Activated CD8-positive, alpha-beta memory T cell treated with anti-CD3 and anti-CD28 coated beads for 48 hours (primary cell): ENCODE measurements around the gene SRPK3.

ENCODE experiments used
- DNase-seq, 3 experiments: peaks; one replicate each; pipeline ENCODE4 v3.0.0-alpha.2; 2020; ENCODE audit warnings: low read depth in 2 of 3, low spot score in 2 of 3

SRPK3 gene

DNA sequence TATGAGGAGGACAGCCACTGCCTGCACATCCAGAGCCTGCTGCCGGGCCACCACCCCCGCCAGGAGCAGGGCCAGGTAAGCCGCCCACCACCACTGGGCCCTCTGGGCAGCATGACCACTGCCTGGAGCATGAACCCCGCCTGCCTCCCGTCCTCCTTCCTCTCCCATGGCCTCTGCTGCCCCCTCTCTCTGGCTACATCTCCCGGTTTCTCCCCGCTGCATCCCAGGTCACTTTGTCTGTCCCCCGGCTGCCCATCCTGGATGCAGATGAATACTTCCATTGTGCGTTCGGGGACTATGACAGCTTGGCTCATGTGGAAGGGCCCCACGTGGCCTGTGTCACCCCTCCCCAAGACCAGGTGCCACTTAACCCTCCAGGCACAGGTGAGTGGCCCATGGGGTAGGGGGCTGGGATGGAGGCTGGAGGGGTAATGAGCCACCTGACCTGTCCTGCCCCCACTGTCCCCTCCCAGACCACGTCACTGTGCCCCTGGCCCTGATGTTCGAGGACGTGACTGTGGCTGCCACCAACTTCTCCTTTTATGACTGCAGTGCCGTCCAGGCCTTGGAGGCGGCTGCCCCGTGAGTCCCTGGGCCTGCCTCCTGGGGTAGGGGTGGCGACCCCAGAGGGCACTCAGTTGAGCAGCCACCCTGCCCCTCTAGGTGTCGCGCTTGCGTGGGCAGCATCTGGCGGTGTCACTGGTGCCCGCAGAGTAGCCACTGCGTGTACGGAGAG lies 10.8 kb upstream of the SRPK3 start:
- DNase-seq = no peak

DNA sequence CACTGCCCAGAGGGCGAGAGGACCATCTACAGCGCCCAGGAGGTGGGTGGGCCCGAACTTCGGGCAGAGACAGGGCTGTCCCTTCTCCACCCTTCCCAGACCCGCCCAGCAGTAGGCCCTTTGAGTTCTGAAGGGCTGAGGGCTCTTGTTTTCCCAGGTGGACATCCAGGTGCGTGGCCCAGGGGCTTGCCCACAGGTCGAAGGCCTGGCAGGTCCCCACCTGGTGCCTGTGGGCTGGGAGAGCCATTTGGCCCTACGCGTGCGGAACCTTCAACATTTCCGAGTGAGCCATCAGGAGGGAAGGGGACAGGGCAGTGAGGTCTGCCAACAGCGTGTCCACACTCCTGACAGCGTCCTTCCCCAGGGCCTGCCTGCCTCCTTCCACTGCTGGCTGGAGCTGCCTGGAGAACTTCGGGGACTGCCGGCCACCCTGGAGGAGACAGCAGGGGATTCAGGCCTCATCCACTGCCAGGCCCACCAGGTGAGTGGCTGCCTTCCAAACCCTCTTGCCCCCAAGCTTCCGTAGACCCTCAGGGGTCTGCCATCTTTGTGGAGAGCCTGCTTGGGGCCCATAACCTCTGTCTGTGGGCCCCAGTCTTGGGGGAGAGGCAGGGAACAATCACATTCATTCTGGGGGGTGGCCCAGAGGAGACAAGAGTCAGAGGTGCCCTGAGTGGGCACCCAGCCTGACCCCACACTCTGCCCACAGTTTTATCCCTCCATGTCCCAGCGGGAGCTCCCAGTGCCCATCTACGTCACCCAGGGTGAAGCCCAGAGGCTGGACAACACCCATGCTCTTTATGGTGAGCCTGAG lies 10.0 kb upstream of the SRPK3 start:
- no peak for DNase-seq

DNA sequence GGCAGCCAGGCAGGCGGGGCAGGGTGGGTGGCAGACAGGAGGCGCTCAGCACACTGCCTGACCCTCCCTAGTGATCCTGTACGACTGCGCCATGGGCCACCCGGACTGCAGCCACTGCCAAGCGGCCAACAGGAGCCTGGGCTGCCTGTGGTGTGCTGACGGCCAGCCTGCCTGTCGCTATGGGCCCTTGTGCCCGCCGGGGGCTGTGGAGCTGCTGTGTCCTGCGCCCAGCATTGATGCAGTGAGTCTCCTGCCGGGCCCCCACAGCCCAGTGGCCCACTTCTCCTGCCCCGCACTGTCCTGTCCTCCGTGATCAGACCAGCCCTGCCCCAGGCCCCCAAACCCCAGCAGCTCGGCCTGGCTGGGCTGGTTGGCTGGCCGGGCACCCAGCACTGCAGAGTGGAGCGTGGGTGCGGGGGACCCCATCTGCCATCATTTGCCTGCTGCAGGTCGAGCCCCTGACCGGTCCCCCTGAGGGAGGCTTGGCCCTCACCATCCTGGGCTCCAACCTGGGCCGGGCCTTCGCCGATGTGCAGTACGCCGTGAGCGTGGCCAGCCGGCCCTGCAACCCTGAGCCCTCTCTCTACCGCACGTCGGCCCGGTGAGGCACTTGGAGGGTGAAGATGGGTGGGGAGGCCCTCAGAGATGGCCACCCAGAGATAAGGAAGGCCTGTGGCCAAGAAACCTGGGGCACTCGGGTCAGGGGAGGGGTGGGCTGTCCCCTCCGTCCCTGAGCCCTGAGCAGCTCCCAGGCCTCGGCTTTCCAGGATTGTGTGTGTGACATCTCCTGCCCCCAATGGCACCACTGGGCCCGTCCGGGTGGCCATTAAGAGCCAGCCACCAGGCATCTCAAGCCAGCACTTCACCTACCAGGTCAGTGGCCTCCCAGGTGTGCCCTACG lies 9.2 kb upstream of the SRPK3 start:
- DNase-seq = no peak

DNA sequence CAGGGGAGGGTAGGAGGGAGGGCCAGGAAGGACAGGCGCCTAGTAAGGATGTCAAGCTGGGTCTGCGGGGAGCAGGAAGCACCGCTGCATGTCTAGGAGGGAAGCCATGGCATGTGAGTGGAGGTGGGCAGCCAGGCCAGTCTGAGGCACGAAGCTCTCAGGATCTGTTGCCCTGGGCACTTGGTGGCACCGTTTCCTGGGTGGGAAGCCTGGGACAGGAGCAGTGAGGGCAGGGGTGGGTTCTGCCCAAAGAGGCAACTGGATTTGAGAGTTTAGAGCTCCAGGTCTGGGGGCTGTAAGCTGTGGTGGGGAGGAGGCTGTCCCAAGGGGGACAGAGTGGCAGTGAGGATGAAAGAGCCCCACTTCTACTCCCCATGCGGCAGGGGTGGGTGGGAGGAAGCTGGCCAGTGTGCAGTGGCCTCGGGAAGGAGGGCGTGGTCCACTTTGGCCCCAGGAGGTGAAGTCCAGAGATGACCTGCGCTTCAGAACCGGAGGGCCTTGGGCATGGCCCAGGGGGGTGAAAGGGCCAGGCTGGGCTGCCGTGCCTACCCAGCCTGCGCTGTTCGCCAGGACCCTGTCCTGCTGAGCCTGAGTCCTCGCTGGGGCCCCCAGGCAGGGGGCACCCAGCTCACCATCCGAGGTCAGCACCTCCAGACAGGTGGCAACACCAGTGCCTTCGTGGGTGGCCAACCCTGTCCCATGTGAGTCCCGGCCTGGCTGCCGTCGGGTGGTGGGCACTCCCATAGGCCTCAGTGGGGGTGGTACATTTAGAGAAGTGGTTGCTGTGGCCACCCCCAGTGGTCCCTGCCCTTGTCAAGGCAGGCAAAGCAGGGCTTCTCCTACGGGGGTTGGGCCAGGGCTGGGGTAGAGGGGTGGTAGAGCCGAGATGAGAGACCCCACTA lies 8.3 kb upstream of the SRPK3 start:
- DNase-seq = no peak

DNA sequence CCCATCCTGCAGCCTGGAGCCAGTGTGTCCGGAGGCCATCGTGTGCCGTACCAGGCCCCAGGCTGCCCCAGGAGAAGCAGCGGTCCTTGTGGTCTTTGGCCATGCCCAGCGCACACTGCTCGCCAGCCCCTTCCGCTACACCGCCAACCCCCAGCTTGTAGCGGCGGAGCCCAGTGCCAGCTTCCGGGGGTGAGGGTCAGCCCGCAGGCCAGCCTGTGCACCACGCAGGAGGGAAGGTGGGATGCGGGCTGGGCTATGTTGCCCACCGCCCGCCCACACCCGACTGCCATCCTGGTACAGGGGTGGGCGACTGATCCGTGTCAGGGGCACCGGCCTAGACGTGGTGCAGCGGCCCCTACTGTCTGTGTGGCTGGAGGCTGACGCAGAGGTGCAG lies 7.6 kb upstream of the SRPK3 start:
- no peak for DNase-seq

DNA sequence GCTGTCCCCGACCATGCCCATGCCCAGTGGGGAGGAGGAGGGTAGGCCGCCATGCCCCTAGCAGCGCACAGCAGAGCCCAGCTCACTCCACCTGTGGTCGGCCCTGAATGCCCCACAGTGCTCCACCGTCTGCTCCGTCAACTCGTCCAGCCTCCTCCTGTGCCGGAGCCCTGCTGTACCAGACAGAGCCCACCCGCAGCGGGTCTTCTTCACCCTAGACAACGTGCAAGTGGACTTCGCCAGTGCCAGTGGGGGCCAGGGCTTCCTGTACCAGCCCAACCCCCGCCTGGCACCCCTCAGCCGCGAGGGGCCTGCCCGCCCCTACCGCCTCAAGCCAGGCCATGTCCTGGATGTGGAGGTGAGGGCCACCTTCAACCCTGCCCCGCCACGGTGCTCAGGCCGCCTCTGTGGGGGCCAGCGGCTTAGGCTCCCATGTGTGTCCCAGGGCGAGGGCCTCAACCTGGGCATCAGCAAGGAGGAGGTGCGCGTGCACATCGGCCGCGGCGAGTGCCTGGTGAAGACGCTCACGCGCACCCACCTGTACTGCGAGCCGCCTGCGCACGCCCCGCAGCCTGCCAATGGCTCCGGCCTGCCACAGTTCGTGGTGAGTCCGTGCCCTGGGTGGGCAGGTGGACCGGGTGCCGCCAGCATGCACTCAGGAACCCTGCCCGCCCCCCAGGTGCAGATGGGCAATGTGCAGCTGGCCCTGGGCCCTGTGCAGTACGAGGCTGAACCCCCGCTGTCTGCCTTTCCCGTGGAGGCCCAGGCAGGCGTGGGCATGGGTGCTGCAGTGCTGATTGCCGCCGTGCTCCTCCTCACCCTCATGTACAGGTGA lies 6.9 kb upstream of the SRPK3 start:
- DNase-seq = no peak

DNA sequence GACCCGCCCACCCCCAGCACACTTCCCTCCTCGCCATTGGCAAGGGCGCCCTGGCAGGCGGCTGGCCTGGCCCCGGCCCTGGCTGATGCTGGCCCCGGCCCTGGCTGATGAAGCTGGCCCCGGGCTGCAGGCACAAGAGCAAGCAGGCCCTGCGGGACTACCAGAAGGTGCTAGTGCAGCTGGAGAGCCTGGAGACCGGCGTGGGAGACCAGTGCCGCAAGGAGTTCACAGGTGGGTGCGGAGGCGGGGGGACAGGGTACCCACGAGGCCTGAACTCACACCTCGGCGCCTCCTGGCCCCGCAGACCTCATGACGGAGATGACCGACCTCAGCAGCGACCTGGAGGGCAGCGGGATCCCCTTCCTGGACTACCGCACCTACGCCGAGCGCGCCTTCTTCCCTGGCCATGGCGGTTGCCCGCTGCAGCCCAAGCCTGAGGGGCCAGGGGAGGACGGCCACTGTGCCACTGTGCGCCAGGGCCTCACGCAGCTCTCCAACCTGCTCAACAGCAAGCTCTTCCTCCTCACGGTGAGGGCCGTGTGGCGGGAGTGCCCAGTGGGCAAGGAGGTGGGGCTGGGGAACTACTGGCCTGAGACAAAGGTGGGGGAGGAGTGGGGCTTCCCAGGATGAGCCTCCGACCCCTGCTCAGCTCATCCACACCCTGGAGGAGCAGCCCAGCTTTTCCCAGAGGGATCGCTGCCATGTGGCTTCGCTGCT lies 6.1 kb upstream of the SRPK3 start:
- no peak for DNase-seq

DNA sequence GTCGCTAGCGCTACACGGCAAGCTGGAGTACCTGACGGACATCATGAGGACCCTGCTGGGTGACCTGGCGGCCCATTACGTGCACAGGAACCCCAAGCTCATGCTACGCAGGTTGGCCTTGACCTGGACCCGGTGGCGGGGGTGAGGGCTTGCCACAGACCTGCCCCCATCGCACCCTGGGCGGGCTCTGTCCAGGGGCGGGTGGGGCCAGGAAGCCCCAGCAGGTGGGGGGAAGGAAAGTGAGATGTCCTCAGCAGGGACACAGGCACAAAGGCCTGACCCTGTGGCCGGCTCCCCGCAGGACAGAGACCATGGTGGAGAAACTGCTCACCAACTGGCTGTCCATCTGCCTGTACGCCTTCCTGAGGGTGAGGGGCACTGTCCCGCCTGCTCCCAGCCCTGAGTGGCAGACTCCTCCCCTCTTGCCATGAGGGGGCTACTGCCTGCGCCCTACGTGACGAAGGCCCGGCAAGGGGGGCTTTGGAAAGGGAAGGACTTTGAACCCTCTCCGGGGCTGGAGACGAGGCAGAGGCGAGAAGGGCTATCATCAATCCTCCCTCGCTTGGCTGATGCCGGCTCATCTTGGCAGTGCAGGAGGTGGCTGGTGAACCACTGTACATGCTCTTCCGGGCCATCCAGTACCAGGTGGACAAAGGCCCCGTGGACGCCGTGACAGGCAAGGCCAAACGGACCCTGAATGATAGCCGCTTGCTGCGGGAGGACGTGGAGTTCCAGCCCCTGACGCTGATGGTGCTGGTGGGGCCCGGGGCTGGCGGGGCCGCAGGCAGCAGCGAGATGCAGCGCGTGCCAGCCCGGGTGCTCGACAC lies 5.3 kb upstream of the SRPK3 start:
- no peak for DNase-seq

DNA sequence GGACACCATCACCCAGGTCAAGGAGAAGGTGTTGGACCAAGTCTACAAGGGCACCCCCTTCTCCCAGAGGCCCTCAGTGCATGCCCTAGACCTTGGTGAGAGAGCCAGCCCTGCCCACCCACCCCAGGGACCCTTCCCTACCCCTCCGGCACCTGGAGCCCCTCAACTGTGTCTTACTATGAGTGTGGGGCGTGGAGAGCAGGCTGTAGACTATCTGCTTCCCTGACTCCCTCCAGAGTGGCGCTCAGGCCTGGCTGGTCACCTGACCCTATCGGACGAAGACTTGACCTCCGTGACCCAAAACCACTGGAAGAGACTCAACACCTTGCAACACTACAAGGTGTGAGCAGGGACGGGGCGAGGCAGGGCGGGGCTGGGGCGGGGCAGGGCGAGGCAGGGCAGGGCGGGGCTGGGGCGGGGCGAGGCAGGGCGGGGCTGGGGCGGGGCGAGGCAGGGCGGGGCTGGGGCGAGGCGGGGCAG lies 4.7 kb upstream of the SRPK3 start:
- DNase-seq = no peak

DNA sequence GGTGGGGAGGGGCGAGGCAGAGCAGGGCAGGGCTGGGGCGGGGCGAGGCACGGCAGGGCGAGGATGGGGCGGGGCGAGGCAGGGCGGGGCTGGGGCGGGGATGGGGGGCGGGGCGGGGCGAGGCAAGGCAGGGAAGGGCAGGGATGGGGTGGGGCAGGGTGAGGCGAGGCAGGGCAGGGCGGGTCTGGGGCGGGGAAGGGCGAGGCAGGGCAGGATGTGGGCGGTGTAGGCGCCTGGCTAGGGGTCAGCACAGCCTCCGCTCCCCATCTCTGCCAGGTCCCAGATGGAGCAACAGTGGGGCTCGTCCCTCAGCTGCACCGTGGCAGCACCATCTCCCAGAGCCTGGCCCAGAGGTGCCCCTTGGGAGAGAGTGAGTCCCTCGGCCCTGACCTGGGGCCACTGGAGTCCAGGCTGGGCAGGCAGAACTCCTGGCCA lies 4.2 kb upstream of the SRPK3 start:
- DNase-seq = no peak

DNA sequence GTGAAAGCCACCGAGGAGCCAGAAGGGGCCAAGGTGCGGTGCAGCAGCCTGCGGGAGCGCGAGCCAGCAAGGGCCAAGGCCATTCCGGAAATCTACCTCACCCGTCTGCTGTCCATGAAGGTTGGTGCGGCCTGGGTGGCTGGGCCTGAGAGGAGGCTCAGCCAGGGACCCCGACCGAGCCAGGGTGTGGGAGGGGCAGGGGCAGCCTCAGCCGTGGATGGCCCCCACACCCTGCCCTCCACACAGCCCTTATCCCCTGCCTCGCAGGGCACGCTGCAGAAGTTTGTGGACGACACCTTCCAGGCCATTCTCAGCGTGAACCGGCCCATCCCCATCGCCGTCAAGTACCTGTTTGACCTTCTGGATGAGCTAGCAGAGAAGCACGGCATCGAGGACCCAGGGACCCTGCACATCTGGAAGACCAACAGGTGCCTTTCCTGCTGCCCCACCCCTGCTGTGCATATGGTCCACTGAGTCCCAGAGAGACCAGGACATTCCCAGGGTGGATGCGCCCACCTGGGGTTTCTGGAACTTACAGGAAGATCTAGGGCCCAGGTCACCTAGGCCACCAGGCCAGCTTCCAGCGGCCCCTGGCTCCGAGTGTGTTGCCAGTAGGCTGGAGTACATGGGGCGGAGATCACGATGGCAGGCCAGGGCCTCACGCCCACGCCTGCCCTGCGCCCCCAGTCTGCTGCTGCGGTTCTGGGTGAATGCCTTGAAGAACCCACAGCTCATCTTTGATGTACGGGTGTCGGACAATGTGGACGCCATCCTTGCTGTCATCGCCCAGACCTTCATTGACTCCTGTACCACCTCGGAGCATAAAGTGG lies 3.4 kb upstream of the SRPK3 start:
- no peak for DNase-seq

DNA sequence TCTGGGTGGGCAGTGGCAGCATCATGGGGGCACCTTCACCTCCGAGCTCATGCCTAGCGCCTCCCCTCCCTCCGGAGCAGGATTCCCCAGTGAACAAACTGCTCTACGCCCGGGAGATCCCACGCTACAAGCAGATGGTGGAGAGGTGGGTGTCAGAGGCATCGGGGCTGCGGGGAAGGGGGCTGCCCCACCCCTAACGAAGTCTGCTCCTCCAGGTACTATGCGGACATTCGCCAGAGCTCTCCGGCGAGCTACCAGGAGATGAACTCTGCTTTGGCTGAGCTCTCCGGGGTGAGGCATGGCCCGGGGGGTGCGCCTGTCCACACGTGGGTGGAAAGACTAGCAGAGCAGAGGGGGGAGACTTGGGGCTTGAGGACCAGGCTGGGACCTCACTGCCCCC lies 2.7 kb upstream of the SRPK3 start:
- DNase-seq = no peak

DNA sequence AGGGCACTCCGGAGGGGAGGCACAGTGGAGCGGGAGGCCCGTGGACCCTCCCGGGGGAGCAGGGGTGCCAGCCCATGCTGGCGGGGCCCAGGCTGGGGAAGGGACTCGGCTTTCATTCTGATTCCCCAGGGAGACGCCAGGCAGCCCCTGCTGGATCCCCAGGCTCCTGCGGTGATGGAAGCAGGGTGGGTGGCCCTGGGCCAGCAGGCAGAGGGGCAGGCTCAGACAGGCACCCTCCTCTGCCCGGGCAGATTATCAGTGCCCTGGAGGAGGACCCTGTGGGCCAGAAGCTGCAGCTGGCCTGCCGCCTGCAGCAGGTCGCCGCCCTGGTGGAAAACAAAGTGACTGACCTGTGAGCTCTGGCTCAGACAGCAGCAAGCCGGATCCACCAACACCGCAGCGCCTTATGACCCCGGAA lies 2.1 kb upstream of the SRPK3 start:
- no peak for DNase-seq

DNA sequence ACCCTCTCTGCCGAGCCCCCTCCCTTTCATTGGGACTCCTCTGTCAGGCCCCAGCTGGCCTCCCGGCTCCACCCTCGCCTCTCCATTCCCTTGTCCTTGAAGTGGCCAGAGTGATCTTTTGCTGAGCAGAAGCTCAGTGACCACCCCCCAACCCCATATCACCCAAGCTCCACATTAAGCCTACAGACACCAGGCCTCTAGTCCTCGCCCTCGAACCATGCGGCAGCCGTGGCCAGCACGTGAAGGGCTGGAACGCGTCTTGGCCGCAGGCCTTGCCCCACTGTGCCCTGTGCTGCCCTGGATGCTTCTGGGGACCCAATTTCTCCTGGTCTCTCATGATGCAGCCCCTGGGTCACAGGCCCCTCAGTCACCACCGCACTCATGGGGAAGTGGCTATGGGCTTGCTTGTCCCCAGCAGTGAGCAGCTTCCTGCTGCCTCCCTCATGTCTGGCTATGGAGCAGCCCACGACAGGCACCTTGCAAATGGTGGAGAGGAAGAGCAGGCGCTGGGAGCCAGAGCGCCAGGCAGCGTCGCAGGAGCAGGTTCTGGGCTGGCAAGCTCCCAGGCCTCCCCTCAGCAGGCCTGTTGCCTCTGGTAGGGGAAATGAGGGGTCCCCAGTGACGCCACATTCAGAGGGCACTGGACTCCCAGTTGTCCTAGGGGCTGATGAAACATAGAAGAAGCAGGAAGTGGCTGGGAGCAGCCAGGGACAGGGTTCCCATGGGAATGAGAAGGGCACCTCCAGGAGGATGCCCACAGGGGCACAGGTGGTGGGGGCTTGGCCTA lies 757 bp upstream of the SRPK3 start:
- no peak for DNase-seq

DNA sequence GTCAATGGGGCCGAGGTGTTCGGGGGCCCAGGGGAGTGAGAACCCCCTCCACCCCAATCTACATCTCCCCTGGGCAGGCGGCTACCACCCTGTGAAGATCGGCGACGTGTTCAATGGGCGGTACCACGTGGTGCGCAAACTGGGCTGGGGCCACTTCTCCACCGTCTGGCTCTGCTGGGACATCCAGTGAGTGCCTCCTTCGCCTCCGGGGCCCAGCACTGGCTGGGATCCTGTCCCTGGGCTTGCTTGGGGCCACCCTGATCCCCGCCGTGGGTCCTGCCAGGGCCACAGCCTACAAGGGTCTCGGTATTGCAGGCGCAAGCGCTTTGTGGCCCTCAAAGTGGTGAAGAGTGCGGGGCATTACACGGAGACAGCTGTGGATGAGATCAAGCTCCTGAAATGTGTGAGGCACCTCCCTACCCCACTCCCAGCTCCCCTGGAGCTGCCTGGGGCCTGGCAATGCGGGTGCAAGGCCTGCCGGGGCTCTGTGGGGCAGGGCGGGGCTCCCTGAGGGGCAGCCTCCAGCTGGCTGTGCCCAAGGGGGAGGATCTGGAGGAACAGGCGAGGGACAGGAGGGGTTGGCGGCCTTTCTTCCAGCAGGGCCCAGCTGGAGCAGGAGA lies 697 bp downstream of the SRPK3 start:
- no peak for DNase-seq

DNA sequence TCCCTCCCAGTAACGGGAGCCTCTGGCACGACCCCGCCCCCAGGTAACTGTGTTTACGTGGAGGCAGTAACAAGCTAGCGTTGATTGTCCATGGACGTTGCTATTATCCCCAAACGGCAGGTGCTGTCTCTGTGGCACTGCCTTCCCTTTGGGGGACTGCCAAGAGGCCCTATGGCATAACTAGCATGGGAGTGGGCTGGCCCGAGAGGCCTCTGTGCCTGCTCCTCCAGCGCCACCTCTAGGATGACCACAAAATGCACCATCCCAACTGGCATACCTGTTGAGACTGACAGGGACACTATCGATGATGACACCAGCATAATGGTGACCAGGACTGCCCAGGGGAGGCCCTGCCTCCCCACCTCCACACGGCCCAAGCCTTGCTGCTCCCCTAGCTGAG lies 1.5 kb downstream of the SRPK3 start:
- no peak for DNase-seq
